Ishikawa (cell line): ENCODE data around the gene XRCC1.

ENCODE experiments used
- CEBPB ChIP-seq: IDR thresholded peaks from 2 replicates; pipeline ENCODE4 v1.6.1; 2012
- RAD21 ChIP-seq: IDR thresholded peaks from 2 replicates; pipeline ENCODE4 v1.6.1; 2012; ENCODE audit warnings: low read depth
- TF ChIP-seq, protein P1 (sequence below): IDR thresholded peaks from 2 replicates; pipeline ENCODE4 v1.6.1; 2012; ENCODE audit warnings: low read depth, mild to moderate bottlenecking
- TF ChIP-seq, protein P2 (sequence below): IDR thresholded peaks from 2 replicates; pipeline ENCODE4 v1.6.1; 2012

DNA sequence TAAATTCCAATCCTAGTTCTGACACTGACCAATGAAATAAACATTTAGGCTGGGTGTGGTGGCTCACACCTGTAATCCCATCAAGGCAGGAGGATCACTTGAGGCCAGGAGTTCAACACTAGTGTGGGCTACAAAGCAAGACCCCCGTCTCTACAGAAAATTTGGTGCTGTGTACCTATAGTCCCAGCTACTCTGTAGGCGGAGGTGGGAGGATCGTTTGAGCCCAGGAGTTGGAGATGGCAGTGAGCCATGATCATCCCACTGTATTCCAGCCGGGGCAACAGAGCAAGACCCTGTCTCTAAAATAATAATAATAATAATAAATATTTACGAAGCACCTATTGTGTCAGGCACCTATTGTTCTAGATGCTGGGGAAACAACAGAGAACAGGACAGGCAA lies 13.9 kb upstream of the XRCC1 start:
- TF ChIP-seq, protein P1, sequence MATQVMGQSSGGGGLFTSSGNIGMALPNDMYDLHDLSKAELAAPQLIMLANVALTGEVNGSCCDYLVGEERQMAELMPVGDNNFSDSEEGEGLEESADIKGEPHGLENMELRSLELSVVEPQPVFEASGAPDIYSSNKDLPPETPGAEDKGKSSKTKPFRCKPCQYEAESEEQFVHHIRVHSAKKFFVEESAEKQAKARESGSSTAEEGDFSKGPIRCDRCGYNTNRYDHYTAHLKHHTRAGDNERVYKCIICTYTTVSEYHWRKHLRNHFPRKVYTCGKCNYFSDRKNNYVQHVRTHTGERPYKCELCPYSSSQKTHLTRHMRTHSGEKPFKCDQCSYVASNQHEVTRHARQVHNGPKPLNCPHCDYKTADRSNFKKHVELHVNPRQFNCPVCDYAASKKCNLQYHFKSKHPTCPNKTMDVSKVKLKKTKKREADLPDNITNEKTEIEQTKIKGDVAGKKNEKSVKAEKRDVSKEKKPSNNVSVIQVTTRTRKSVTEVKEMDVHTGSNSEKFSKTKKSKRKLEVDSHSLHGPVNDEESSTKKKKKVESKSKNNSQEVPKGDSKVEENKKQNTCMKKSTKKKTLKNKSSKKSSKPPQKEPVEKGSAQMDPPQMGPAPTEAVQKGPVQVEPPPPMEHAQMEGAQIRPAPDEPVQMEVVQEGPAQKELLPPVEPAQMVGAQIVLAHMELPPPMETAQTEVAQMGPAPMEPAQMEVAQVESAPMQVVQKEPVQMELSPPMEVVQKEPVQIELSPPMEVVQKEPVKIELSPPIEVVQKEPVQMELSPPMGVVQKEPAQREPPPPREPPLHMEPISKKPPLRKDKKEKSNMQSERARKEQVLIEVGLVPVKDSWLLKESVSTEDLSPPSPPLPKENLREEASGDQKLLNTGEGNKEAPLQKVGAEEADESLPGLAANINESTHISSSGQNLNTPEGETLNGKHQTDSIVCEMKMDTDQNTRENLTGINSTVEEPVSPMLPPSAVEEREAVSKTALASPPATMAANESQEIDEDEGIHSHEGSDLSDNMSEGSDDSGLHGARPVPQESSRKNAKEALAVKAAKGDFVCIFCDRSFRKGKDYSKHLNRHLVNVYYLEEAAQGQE: no peak
- TF ChIP-seq, protein P2, sequence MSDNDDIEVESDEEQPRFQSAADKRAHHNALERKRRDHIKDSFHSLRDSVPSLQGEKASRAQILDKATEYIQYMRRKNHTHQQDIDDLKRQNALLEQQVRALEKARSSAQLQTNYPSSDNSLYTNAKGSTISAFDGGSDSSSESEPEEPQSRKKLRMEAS: no peak
- TF ChIP-seq RAD21 (no peak), CEBPB (no peak)
